Measurements from ENCODE around the gene CD300LF.

CD300LF gene

GRCh38 chr17:74647871-74648672, 64.7 kb downstream of the CD300LF start:
- TF ChIP-seq, protein P1, sequence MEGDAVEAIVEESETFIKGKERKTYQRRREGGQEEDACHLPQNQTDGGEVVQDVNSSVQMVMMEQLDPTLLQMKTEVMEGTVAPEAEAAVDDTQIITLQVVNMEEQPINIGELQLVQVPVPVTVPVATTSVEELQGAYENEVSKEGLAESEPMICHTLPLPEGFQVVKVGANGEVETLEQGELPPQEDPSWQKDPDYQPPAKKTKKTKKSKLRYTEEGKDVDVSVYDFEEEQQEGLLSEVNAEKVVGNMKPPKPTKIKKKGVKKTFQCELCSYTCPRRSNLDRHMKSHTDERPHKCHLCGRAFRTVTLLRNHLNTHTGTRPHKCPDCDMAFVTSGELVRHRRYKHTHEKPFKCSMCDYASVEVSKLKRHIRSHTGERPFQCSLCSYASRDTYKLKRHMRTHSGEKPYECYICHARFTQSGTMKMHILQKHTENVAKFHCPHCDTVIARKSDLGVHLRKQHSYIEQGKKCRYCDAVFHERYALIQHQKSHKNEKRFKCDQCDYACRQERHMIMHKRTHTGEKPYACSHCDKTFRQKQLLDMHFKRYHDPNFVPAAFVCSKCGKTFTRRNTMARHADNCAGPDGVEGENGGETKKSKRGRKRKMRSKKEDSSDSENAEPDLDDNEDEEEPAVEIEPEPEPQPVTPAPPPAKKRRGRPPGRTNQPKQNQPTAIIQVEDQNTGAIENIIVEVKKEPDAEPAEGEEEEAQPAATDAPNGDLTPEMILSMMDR (IDR thresholded peaks at IDR 0.05) = no peak

- TF ChIP-seq, protein P1 (IDR thresholded peaks at IDR 0.05) = peak; percentile 36; the same call in 1 of the 2 replicates
Observed at GRCh38 chr17:74646231-74646630, 66.5 kb downstream of the CD300LF start.

DNA sequence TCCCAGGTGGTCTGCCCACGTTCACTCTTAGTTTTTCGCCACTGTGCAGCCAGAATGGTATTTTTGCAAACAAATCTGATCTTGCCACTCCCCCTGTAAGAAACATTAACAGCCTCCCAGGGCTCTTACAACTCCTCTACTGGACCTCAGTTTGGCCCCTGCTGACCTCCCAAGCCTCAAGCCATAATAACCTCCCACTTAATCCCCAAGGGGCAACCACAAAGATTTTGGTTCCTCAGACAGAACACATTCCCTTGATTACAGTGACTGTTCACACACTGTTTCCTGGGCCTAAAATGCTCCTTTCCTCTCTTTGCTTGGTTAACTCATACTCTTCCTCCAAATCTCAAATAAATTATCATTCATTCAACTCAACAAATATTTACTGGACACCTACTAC, 67.7 kb downstream of the CD300LF start:
- TF ChIP-seq, protein P1 (IDR thresholded peaks at IDR 0.05) = no peak

DNA sequence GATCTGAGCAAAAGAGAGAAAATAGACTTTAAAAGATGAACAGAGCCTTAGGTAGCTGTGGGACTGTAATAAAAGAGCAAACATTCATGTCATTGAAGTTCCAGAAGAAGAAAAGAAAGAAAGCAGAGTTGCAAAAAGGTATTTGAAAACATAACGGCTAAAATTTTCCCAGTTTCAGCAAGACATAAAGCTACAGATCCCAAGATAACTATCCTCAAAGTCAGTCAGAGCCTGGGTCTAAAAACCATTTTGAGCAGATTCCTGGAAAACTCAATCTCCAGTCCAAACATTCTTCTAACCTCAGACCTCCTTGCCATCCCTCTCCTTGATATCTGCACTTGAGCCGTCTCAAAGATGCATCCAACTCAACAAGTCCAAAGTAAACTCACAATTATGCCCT, 68.3 kb downstream of the CD300LF start:
- TF ChIP-seq, protein P1 (IDR thresholded peaks at IDR 0.05) = no peak
